Large intestine (tissue), 3 donors: ENCODE measurements around the gene ZBTB8B. TPM values are rescaled to one million over a fixed set of nuclear protein-coding genes. Genes with fewer than 3 reads are reported as not detected.

ENCODE experiments used
- DNase-seq, 2 donors: peaks; one replicate each; pipeline versions ENCODE4 v3.0.0 to v3.0.0-alpha.2; 2013
- H3K27ac ChIP-seq: one replicate; pipeline ENCODE4 v1.5.1; 2013; ENCODE audit warnings: low read length
- H3K27me3 ChIP-seq: 2 replicates; pipeline ENCODE4 v1.6.1; 2013; ENCODE audit warnings: low read length; ENCODE audit not compliant: control insufficient read depth, insufficient read depth
- H3K36me3 ChIP-seq: 2 replicates; pipeline ENCODE4 v1.6.1; 2013; ENCODE audit warnings: low read length; ENCODE audit not compliant: control insufficient read depth, insufficient read depth
- H3K4me1 ChIP-seq: one replicate; pipeline ENCODE4 v1.6.1; 2013; ENCODE audit warnings: low read length; ENCODE audit not compliant: control insufficient read depth, insufficient read depth
- H3K4me3 ChIP-seq: one replicate; pipeline ENCODE4 v1.5.1; 2013; ENCODE audit warnings: low read length
- H3K9me3 ChIP-seq: one replicate; pipeline ENCODE4 v1.6.1; 2013; ENCODE audit warnings: mild to moderate bottlenecking, low read depth, low read length, moderate library complexity; ENCODE audit not compliant: control insufficient read depth
- WGBS: methylation state at CpG from one replicate; pipeline ENCODE4 v1.1.5; 2013; ENCODE audit warnings: low lambda C conversion rate; ENCODE audit not compliant: insufficient coverage; 5-methylcytosine and 5-hydroxymethylcytosine counted together
- polyA plus RNA-seq: library from polyadenylated mRNA; unstranded; fragments of 120-200 nt; gene quantifications from one replicate; pipeline ENCODE4 v1.2.1, GENCODE V29; 2013

The ZBTB8B gene
- polyA plus RNA-seq, 1 donor, result 0.25 TPM

DNA sequence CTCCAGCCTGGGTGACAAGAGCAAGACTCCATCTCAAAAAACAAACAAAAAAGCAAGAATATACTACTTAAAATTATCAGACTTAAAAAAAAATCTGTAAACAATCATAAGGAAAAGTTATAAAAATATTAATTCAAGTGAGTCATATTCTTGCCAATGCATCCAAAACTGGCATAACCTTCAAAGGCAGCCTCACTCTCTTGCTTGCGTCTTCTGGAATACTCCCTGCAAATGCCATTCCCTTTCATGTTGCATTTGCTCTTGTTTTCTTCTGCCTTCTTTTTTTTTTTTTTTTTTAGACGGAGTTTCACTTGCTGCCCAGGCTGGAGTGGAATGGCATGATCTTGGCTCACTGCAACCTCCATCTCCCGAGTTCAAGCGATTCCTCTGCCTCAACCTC, 42.1 kb downstream of the ZBTB8B start:
- no peaks in the 10 kb centered on the region for H3K36me3 ChIP-seq
- WGBS, result no CpG with 5 or more reads among the region's 4 CpGs
- H3K27me3 ChIP-seq, result no peaks in the 10 kb centered on the region
- no peak overlapping the region for H3K27ac ChIP-seq
- no peak for DNase-seq
- H3K4me3 ChIP-seq, result no peak overlapping the region
- H3K9me3 ChIP-seq, result no peaks in the 10 kb centered on the region
- H3K4me1 ChIP-seq, result no peaks in the 10 kb centered on the region

DNA sequence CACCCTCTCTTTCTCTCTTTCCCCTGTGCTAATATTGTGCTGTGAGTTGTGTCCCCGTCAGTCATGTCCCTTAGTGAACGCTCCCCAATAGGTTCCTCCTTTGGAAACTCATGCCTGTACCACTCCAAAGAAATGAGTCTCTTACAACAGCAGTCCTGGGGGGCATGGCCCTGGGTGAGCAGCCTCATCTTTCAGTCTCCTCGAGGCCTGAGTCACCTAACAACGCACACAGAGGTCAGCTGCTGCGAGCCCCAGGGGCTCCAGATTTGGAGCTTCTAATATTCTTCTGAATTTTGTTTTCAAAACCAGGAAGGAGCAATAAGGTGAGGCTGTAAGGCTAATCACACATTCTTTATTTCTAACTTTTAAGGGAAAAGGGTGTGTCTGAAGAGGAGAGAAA, 43.9 kb downstream of the ZBTB8B start:
- H3K27me3 ChIP-seq, result no peaks in the 10 kb centered on the region
- H3K27ac ChIP-seq, result no peak overlapping the region
- H3K36me3 ChIP-seq, result no peaks in the 10 kb centered on the region
- H3K4me3 ChIP-seq, result no peak overlapping the region
- no peaks in the 10 kb centered on the region for H3K9me3 ChIP-seq
- WGBS, result no CpG with 5 or more reads among the region's 5 CpGs
- H3K4me1 ChIP-seq, result no peaks in the 10 kb centered on the region
- no peak for DNase-seq

GRCh38 chr1:32509939-32510338, 45.1 kb downstream of the ZBTB8B start:
- Histone ChIP-seq H3K4me1 (no peaks in the 10 kb centered on the region), H3K4me3 (no peak overlapping the region)

More at GRCh38 chr1:32509939-32510338, 45.1 kb downstream of the ZBTB8B start:
- H3K27ac ChIP-seq, result no peak overlapping the region
- H3K36me3 ChIP-seq, result no peaks in the 10 kb centered on the region
- H3K27me3 ChIP-seq, result no peaks in the 10 kb centered on the region
- WGBS, result no CpG with 5 or more reads among the region's 1 CpG
- no peaks in the 10 kb centered on the region for H3K9me3 ChIP-seq
- no peak for DNase-seq

Other genes starting within 250 kb of the ZBTB8B start
- gene TMEM234, start 242.7 kb upstream of the ZBTB8B start, polyA plus RNA-seq, result 22.0 TPM
- 156 TPM for gene EIF3I, start 242.7 kb upstream of the ZBTB8B start, polyA plus RNA-seq
- 2.8 TPM for gene FAM167B, start 217.8 kb upstream of the ZBTB8B start, polyA plus RNA-seq
- gene LCK, start 213.8 kb upstream of the ZBTB8B start, polyA plus RNA-seq, result 4.2 TPM
- 153 TPM for gene HDAC1, start 173.0 kb upstream of the ZBTB8B start, polyA plus RNA-seq
- 139 TPM for gene MARCKSL1, start 128.8 kb upstream of the ZBTB8B start, polyA plus RNA-seq
- gene FAM229A, start 102.6 kb upstream of the ZBTB8B start, polyA plus RNA-seq, result 12.2 TPM
- 6.1 TPM for gene TSSK3, start 102.5 kb upstream of the ZBTB8B start, polyA plus RNA-seq
- gene BSDC1, start 70.6 kb upstream of the ZBTB8B start, polyA plus RNA-seq, result 57.2 TPM
- 8.0 TPM for gene ZBTB8A, start 74.4 kb downstream of the ZBTB8B start, polyA plus RNA-seq
- 39.5 TPM for gene ZBTB8OS, start 185.5 kb downstream of the ZBTB8B start, polyA plus RNA-seq
- 159 TPM for gene RBBP4, start 186.1 kb downstream of the ZBTB8B start, polyA plus RNA-seq
- gene SYNC, start 237.7 kb downstream of the ZBTB8B start, polyA plus RNA-seq, result 5.2 TPM